Neural progenitor cell (in vitro differentiated cells): ENCODE results near the gene C2. TPM values are rescaled to one million over a fixed set of nuclear protein-coding genes. Genes with fewer than 3 reads are reported as not detected.

Experiments
- DNase-seq: peaks from one replicate; pipeline ENCODE4 v3.0.0-alpha.2; 2016; ENCODE audit warnings: low spot score
- H2AFZ ChIP-seq: fragments of 200-600 bp; sonication (generic); replicated peaks from 2 replicates; pipeline ENCODE4 v1.6.1; 2016; ENCODE audit warnings: antibody characterized with exemption
- H3F3A ChIP-seq: fragments of 200-600 bp; sonication (generic); 2 replicates; pipeline ENCODE4 v1.6.1; 2016; ENCODE audit warnings: antibody characterized with exemption, low read depth
- H3K27ac ChIP-seq: fragments of 200-600 bp; sonication (generic); 2 replicates; pipeline ENCODE4 v1.5.1; 2016; ENCODE audit warnings: mild to moderate bottlenecking
- H3K27me3 ChIP-seq: fragments of 200-600 bp; sonication (generic); 2 replicates; pipeline ENCODE4 v1.6.1; 2016; ENCODE audit warnings: mild to moderate bottlenecking, moderate library complexity
- H3K36me3 ChIP-seq: fragments of 200-600 bp; sonication (generic); 2 replicates; pipeline ENCODE4 v1.5.1; 2016
- H3K4me1 ChIP-seq: fragments of 200-600 bp; sonication (generic); 2 replicates; pipeline ENCODE4 v1.6.1; 2016; ENCODE audit warnings: mixed run types
- H3K4me2 ChIP-seq: fragments of 200-600 bp; sonication (generic); 2 replicates; pipeline ENCODE4 v1.6.1; 2016
- H3K4me3 ChIP-seq: fragments of 200-600 bp; sonication (generic); 2 replicates; pipeline ENCODE4 v1.5.1; 2016
- H3K79me2 ChIP-seq: fragments of 200-600 bp; sonication (generic); 2 replicates; pipeline ENCODE4 v1.6.1; 2016; ENCODE audit warnings: low read depth
- H3K9ac ChIP-seq: fragments of 200-600 bp; sonication (generic); 2 replicates; pipeline ENCODE4 v1.6.1; 2016
- H3K9me3 ChIP-seq: fragments of 200-600 bp; sonication (generic); 2 replicates; pipeline ENCODE4 v1.5.1; 2016; ENCODE audit warnings: low read depth
- H4K20me1 ChIP-seq: fragments of 200-600 bp; sonication (generic); 2 replicates; pipeline ENCODE4 v1.6.1; 2016; ENCODE audit warnings: low read depth
- H3K27ac Mint-ChIP-seq: 3 replicates; pipeline ENCODE4 v1.8.0; 2021; ENCODE audit warnings: mixed read lengths
- H3K27me3 Mint-ChIP-seq: 2 replicates; pipeline ENCODE4 v1.8.0; 2022; ENCODE audit warnings: low read depth, mild to moderate bottlenecking, inconsistent platforms, moderate library complexity, mixed read lengths; ENCODE audit not compliant: insufficient read depth
- H3K36me3 Mint-ChIP-seq: 3 replicates; pipeline ENCODE4 v1.8.0; 2021; ENCODE audit warnings: mixed read lengths
- H3K4me1 Mint-ChIP-seq: 3 replicates; pipeline ENCODE4 v1.8.0; 2021; ENCODE audit warnings: mixed read lengths
- H3K4me3 Mint-ChIP-seq: 3 replicates; pipeline ENCODE4 v1.8.0; 2021; ENCODE audit warnings: mild to moderate bottlenecking, moderate library complexity, mixed read lengths
- H3K9me3 Mint-ChIP-seq: 3 replicates; pipeline ENCODE4 v1.8.0; 2020; ENCODE audit warnings: mixed read lengths
- EZH2 ChIP-seq: fragments of 200-600 bp; sonication (generic); IDR thresholded peaks from 2 replicates; pipeline ENCODE4 v1.6.1; 2017; ENCODE audit warnings: antibody characterized with exemption, mild to moderate bottlenecking, moderate library complexity
- EZH2phosphoT487 ChIP-seq: fragments of 200-600 bp; sonication (generic); IDR thresholded peaks from 2 replicates; pipeline ENCODE4 v1.6.1; 2017; ENCODE audit warnings: antibody characterized with exemption
- total RNA-seq: library from RNA; depleted of rRNA; stranded (reverse); fragments of >200 nt; gene quantifications from 2 replicates; pipeline ENCODE4 v1.2.3, GENCODE V29; 2015; ENCODE audit warnings: low replicate concordance
- TF ChIP-seq, protein P1 (sequence below): fragments of 200-600 bp; sonication (generic); IDR thresholded peaks from 2 replicates; pipeline ENCODE4 v1.5.1; 2017; ENCODE audit warnings: antibody characterized with exemption, mild to moderate bottlenecking

C2 gene
- total RNA-seq, 1 donor from 2014 or later = 1.1 TPM

DNA sequence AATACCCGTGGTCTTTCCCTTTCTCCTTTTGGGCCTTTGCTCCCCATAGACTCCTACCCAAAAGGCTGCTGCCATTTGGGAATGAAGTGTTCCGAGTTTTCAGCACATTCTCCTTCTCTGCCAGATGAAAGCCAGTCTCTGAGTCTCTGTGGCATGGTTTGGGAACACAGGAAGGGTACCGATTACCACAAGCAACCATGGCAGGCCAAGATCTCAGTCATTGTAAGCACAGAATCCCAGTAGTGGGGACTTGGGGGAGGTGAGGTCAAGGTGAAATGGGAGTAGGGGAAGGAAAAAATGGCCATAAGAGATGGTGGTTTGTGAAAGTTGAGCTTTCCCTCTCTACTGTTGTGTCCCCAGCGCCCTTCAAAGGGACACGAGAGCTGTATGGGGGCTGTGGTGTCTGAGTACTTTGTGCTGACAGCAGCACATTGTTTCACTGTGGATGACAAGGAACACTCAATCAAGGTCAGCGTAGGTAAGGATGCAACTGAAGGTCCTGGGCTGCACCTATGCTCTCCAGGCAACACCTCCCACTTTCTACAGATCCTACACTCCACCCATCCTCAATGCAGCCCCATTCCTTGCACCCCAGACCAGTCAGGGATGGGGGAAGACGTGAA is 22.5 kb downstream of the C2 start:
- peaks cover 11% of the 10 kb centered on the region for H3K27me3 Mint-ChIP-seq
- no peak overlapping the region for H2AFZ ChIP-seq
- no peak overlapping the region for H3K4me2 ChIP-seq
- H3K79me2 ChIP-seq = no peaks in the 10 kb centered on the region
- no peak for DNase-seq
- H4K20me1 ChIP-seq = no peaks in the 10 kb centered on the region
- no peak overlapping the region for H3K27ac Mint-ChIP-seq
- no peaks in the 10 kb centered on the region for H3K36me3 ChIP-seq
- no peaks in the 10 kb centered on the region for H3K4me1 ChIP-seq
- peaks cover 11% of the 10 kb centered on the region for H3K27me3 ChIP-seq
- H3F3A ChIP-seq = peaks cover 10% of the 10 kb centered on the region
- H3K4me3 Mint-ChIP-seq = no peak overlapping the region
- TF ChIP-seq, protein P1, sequence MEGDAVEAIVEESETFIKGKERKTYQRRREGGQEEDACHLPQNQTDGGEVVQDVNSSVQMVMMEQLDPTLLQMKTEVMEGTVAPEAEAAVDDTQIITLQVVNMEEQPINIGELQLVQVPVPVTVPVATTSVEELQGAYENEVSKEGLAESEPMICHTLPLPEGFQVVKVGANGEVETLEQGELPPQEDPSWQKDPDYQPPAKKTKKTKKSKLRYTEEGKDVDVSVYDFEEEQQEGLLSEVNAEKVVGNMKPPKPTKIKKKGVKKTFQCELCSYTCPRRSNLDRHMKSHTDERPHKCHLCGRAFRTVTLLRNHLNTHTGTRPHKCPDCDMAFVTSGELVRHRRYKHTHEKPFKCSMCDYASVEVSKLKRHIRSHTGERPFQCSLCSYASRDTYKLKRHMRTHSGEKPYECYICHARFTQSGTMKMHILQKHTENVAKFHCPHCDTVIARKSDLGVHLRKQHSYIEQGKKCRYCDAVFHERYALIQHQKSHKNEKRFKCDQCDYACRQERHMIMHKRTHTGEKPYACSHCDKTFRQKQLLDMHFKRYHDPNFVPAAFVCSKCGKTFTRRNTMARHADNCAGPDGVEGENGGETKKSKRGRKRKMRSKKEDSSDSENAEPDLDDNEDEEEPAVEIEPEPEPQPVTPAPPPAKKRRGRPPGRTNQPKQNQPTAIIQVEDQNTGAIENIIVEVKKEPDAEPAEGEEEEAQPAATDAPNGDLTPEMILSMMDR = no peak
- TF ChIP-seq EZH2phosphoT487 (no peak), EZH2 (no peak)
- no peaks in the 10 kb centered on the region for H3K9me3 ChIP-seq
- no peaks in the 10 kb centered on the region for H3K9me3 Mint-ChIP-seq
- H3K27ac ChIP-seq = no peak overlapping the region
- no peak overlapping the region for H3K9ac ChIP-seq
- H3K36me3 Mint-ChIP-seq = peaks cover 12% of the 10 kb centered on the region
- no peak overlapping the region for H3K4me3 ChIP-seq
- peaks cover 9% of the 10 kb centered on the region for H3K4me1 Mint-ChIP-seq

DNA sequence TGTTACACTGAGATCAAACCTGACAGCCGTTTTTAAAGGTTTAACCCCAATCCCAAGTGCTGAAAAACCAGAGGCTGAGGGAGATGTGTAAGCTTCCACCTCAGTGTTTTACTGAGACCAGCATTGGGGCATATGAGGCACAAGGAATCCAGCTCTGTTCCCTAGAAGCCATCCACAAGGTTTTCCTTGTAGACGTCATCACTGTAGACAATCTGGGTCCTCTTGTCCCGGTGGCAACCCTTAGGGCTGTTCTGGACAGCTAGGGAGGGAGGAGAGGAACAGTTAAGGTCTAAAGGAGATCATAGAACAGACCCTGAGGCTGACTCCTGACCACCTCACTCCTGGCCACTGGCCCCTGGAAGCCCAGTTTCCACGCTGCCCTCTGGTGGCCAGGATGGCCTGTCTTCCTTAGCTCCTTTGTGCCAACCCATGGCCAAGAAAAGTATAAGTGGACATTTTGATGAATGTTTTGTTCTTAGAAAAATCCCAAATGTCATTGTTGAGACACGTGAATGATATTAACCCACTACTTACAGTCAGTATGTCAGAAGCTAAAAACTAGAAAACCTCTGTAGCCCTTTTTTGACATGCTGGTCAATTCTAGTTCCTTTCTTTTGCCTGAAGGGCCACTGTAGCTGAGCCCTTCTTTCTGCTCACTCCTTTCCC is 24.8 kb downstream of the C2 start:
- H3K36me3 Mint-ChIP-seq = peaks cover 17% of the 10 kb centered on the region
- no peak overlapping the region for H2AFZ ChIP-seq
- no peaks in the 10 kb centered on the region for H3K9me3 Mint-ChIP-seq

GRCh38 chr6:31952890-31953289 is 25.4 kb downstream of the C2 start:
- Mint-ChIP-seq H3K27ac (no peak overlapping the region), H3K27me3 (peaks cover 7% of the 10 kb centered on the region), H3K9me3 (no peaks in the 10 kb centered on the region), H3K36me3 (peaks cover 17% of the 10 kb centered on the region), H3K4me3 (no peak overlapping the region), H3K4me1 (peaks cover 10% of the 10 kb centered on the region)
- H4K20me1 ChIP-seq = no peaks in the 10 kb centered on the region
- no peak overlapping the region for H3K4me3 ChIP-seq
- H2AFZ ChIP-seq = no peak overlapping the region
- H3K27ac ChIP-seq = peak overlapping the region; percentile 18
- H3K9ac ChIP-seq = no peak overlapping the region
- TF ChIP-seq EZH2 (no peak), EZH2phosphoT487 (no peak)
- TF ChIP-seq, protein P1 = no peak
- no peak for DNase-seq
- no peaks in the 10 kb centered on the region for H3K9me3 ChIP-seq
- H3K4me1 ChIP-seq = peaks cover 4% of the 10 kb centered on the region
- H3K36me3 ChIP-seq = peaks cover 5% of the 10 kb centered on the region
- H3K79me2 ChIP-seq = peaks cover 13% of the 10 kb centered on the region
- peaks cover 5% of the 10 kb centered on the region for H3K27me3 ChIP-seq
- H3F3A ChIP-seq = peaks cover 10% of the 10 kb centered on the region
- H3K4me2 ChIP-seq = no peak overlapping the region

More for the DNA sequence above, 24.8 kb downstream of the C2 start:
- Mint-ChIP-seq H3K4me1 (peaks cover 4% of the 10 kb centered on the region), H3K27ac (no peak overlapping the region), H3K27me3 (peaks cover 11% of the 10 kb centered on the region), H3K4me3 (no peak overlapping the region)
- H3K36me3 ChIP-seq = peaks cover 5% of the 10 kb centered on the region
- no peak overlapping the region for H3K4me3 ChIP-seq
- H4K20me1 ChIP-seq = no peaks in the 10 kb centered on the region
- no peak overlapping the region for H3K4me2 ChIP-seq
- H3K27ac ChIP-seq = peak overlapping the region; percentile 18
- peaks cover 11% of the 10 kb centered on the region for H3K27me3 ChIP-seq
- DNase-seq = peak; percentile 84
- no peaks in the 10 kb centered on the region for H3K4me1 ChIP-seq
- H3K9me3 ChIP-seq = no peaks in the 10 kb centered on the region
- TF ChIP-seq EZH2phosphoT487 (no peak), EZH2 (no peak)
- TF ChIP-seq, protein P1 = peak; percentile 89
- no peak overlapping the region for H3K9ac ChIP-seq
- H3F3A ChIP-seq = peaks cover 10% of the 10 kb centered on the region
- H3K79me2 ChIP-seq = peaks cover 7% of the 10 kb centered on the region
